ENCODE data around the gene HSD17B12. TPM values are rescaled to one million over a fixed set of nuclear protein-coding genes. Genes with fewer than 3 reads are reported as not detected.

HSD17B12 gene
- total and polyA plus RNA-seq, 7 experiments from 2014 or later: 20.3 to 39.5 (median 24.7) TPM

DNA sequence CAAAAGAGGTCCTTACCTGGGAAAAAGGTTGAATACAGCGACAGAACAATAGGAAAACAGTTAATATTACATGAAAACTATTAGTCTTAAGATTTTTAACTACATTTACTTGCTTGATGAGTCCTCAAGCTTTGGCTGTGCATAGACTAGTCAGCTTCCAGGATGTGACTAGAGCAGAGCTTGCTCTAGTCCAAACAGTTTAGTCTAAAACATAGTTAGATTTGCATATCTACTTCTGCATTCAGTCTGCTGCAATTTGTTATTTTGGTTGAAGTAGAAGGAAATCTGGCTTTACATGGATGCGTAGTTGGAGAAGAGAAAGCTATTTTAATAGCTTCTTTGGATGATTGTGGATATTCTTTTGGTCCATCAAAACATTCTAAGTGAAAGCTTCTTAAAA is 104.8 kb downstream of the HSD17B12 start:
- Mint-ChIP-seq H3K36me3 (peaks cover 10 to 62% (median 37%) of the 10 kb centered on the region in 5 donors), H3K27me3 (no peaks in the 10 kb centered on the region), H3K4me3 (no peak overlapping the region), H3K4me1 (peaks cover 0 to 9% (median 4%) of the 10 kb centered on the region in 7 donors), H3K27ac (no peak overlapping the region), H3K9me3 (peaks cover 0 to 36% (median 20%) of the 10 kb centered on the region in 11 donors)
- ATAC-seq (no peak), DNase-seq (no peak)
- Histone ChIP-seq H3K27me3 (ENCODE audit: control insufficient read depth in 2 of 2, insufficient read depth in 2 of 2, low read length in 2 of 2) (no peaks in the 10 kb centered on the region), H3K4me3 (ENCODE audit: low read length) (no peak overlapping the region), H3K4me1 (ENCODE audit: control insufficient read depth in 2 of 2, insufficient read depth in 2 of 2, low read length in 2 of 2) (no peaks in the 10 kb centered on the region), H3K36me3 (ENCODE audit: control insufficient read depth in 2 of 3, insufficient read depth in 3 of 3, low read length in 3 of 3) (no peaks in the 10 kb centered on the region), H3K27ac (ENCODE audit: low read depth, low read length) (no peak overlapping the region), H3K9me3 (ENCODE audit: control insufficient read depth in 2 of 3, low read length in 3 of 3) (peaks cover 0 to 10% (median 0%) of the 10 kb centered on the region in 3 experiments)
- ChIA-PET POLR2A (no interaction called here), CTCF (no interaction called here)
- intact Hi-C loops (cut with micrococcal nuclease): no loop called here

DNA sequence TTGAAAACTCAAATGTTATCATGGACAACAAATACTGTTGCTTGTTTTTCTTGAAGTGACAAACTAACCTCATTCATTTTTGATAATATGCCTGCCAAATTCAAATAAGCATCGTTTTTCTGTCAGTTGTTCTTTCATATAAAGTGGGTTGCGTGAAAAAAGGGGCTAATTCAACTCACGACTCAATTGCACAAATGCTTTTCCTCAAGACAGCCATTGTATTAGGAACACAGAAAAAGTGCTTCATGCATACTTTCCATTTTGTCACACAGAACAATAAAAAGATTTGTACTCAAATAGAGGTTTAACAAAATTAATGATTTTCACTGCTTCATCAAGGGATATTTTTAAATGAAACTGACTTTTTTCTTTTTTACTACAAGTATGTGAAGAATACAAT is 105.5 kb downstream of the HSD17B12 start:
- Mint-ChIP-seq H3K27me3 (no peaks in the 10 kb centered on the region), H3K4me1 (peaks cover 0 to 9% (median 4%) of the 10 kb centered on the region in 7 donors), H3K9me3 (peaks cover 0 to 34% (median 19%) of the 10 kb centered on the region in 11 donors), H3K4me3 (no peak overlapping the region), H3K36me3 (peaks cover 10 to 63% (median 38%) of the 10 kb centered on the region in 5 donors), H3K27ac (no peak overlapping the region)
- Histone ChIP-seq H3K27me3 (ENCODE audit: control insufficient read depth in 2 of 2, insufficient read depth in 2 of 2, low read length in 2 of 2) (no peaks in the 10 kb centered on the region), H3K27ac (ENCODE audit: low read depth, low read length) (no peak overlapping the region), H3K4me3 (ENCODE audit: low read length) (no peak overlapping the region), H3K36me3 (ENCODE audit: control insufficient read depth in 2 of 3, insufficient read depth in 3 of 3, low read length in 3 of 3) (no peaks in the 10 kb centered on the region), H3K4me1 (ENCODE audit: control insufficient read depth in 2 of 2, insufficient read depth in 2 of 2, low read length in 2 of 2) (no peaks in the 10 kb centered on the region), H3K9me3 (ENCODE audit: control insufficient read depth in 2 of 3, low read length in 3 of 3) (peaks cover 0 to 10% (median 0%) of the 10 kb centered on the region in 3 experiments)
- no peak for ATAC-seq
- ChIA-PET POLR2A (no interaction called here), CTCF (no interaction called here)
- DNase-seq: no peak
- intact Hi-C loops (cut with micrococcal nuclease): no loop called here

DNA sequence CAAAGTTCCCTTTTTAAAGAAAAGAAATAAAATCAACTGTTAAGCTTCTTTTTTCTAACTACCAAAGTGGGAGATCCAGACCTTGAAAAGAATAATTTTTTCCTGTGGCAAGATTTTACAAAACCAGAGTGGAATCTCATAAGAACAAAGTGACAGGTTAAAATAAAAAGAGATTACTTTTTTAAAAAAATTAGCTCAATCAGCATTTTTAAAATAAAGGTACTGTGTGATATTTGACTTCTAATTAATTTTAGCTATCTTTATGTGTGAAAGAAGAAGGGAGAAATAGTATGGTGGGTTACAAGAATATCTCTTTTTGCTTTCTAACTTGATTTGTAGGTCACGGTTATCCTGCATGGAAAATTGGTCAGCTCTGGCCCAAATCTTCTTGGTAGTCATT is 107.3 kb downstream of the HSD17B12 start:
- H3K27ac ChIP-seq (ENCODE audit: low read depth, low read length): no peak overlapping the region
- no peak overlapping the region for H3K27ac Mint-ChIP-seq

DNA sequence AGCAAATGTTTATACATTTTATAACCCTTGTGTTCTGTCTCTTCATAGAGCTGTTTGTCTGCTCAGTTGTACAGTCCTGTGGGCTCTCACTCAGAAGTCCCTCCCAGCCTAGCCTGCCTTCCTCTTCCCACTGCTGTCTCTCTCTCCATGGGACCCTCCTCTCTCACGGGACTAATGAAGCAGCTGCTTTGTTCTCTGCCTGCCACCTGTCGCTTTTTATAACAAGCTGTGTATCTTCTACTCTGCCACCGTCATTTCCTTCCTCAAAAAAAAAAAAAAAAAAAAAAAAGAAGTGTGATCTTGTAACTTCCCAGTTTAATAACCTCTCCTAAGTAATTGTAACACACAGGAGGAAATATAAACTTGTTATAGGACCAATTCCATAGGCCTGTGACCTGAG is 107.9 kb downstream of the HSD17B12 start:
- Mint-ChIP-seq H3K4me1 (peaks cover 0 to 10% (median 4%) of the 10 kb centered on the region in 7 donors), H3K4me3 (peak overlapping the region in 1 of 10 donors; percentile 21), H3K27ac (peak overlapping the region in 1 of 9 donors; percentile 74), H3K27me3 (no peaks in the 10 kb centered on the region), H3K36me3 (peaks cover 10 to 58% (median 44%) of the 10 kb centered on the region in 5 donors), H3K9me3 (peaks cover 0 to 22% (median 16%) of the 10 kb centered on the region in 11 donors)
- Histone ChIP-seq H3K9me3 (ENCODE audit: control insufficient read depth in 2 of 3, low read length in 3 of 3) (peaks cover 0 to 10% (median 0%) of the 10 kb centered on the region in 3 experiments), H3K4me3 (ENCODE audit: low read length) (no peak overlapping the region), H3K36me3 (ENCODE audit: control insufficient read depth in 2 of 3, insufficient read depth in 3 of 3, low read length in 3 of 3) (no peaks in the 10 kb centered on the region), H3K27me3 (ENCODE audit: control insufficient read depth in 2 of 2, insufficient read depth in 2 of 2, low read length in 2 of 2) (no peaks in the 10 kb centered on the region), H3K27ac (ENCODE audit: low read depth, low read length) (no peak overlapping the region), H3K4me1 (ENCODE audit: control insufficient read depth in 2 of 2, insufficient read depth in 2 of 2, low read length in 2 of 2) (no peaks in the 10 kb centered on the region)
- ATAC-seq (peak; percentile 82), DNase-seq (peak in 1 of 9 donors; percentile 5)
- CTCF ChIA-PET: interaction anchor here (0.7 kb wide), 1 partner anchor 67 kb away, joined by 3 read pairs; no protein-coding TSS in a partner anchor
- intact Hi-C loops (cut with micrococcal nuclease): no loop called here
- POLR2A ChIA-PET: no interaction called here

More for the DNA sequence above, 107.3 kb downstream of the HSD17B12 start:
- CTCF ChIA-PET: interaction anchor here (0.7 kb wide), 1 partner anchor 66 kb away, joined by 3 read pairs; no protein-coding TSS in a partner anchor
- no peaks in the 10 kb centered on the region for H3K27me3 ChIP-seq (ENCODE audit: control insufficient read depth in 2 of 2, insufficient read depth in 2 of 2, low read length in 2 of 2)
- ATAC-seq: no peak
- Mint-ChIP-seq H3K9me3 (peaks cover 0 to 25% (median 17%) of the 10 kb centered on the region in 11 donors), H3K4me1 (peaks cover 0 to 9% (median 4%) of the 10 kb centered on the region in 7 donors), H3K4me3 (no peak overlapping the region), H3K36me3 (peaks cover 10 to 61% (median 41%) of the 10 kb centered on the region in 5 donors), H3K27me3 (no peaks in the 10 kb centered on the region)
- peaks cover 0 to 10% (median 0%) of the 10 kb centered on the region in 3 experiments for H3K9me3 ChIP-seq (ENCODE audit: control insufficient read depth in 2 of 3, low read length in 3 of 3)
- POLR2A ChIA-PET: no interaction called here
- no peaks in the 10 kb centered on the region for H3K4me1 ChIP-seq (ENCODE audit: control insufficient read depth in 2 of 2, insufficient read depth in 2 of 2, low read length in 2 of 2)
- no peaks in the 10 kb centered on the region for H3K36me3 ChIP-seq (ENCODE audit: control insufficient read depth in 2 of 3, insufficient read depth in 3 of 3, low read length in 3 of 3)
- H3K4me3 ChIP-seq (ENCODE audit: low read length): no peak overlapping the region
- no peak for DNase-seq
- intact Hi-C loops (cut with micrococcal nuclease): no loop called here

DNA sequence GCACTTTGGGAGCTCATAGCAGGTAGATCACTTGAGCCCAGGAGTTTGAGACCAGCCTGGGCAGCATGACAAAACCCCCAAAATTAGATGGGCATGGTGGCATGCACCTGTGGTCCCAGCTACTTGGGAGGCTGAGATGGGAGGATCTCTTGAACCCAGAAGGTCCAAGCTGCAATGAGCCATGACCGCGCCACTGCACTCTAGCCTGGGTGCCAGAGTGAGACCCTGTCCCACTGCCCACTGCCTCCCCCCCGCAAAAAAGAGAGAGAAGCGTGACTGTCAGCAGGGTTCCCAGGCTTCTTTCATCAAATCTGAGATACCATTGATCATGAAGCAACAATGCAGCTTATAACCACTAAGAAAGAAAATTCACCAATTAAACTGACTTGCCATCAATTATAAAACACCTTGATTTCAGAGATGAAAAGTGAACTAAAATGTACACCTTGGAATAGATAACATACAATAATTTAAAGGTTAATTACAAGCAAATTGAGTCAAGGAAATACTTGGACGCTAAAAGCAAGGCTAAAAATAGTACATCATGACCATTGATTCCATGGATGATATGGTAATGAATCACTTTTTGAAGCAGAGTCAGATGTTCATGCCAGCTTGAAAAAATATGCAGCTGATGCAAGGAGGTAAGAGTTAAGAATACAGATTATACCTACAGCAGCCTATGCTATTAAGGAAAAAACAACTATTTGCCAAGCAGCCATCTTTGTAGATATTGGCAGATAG is 109.3 kb downstream of the HSD17B12 start:
- CTCF ChIA-PET: no interaction called here
- Histone ChIP-seq H3K4me1 (ENCODE audit: control insufficient read depth in 2 of 2, insufficient read depth in 2 of 2, low read length in 2 of 2) (no peaks in the 10 kb centered on the region), H3K27ac (ENCODE audit: low read depth, low read length) (no peak overlapping the region), H3K4me3 (ENCODE audit: low read length) (no peak overlapping the region), H3K27me3 (ENCODE audit: control insufficient read depth in 2 of 2, insufficient read depth in 2 of 2, low read length in 2 of 2) (no peaks in the 10 kb centered on the region), H3K36me3 (ENCODE audit: control insufficient read depth in 2 of 3, insufficient read depth in 3 of 3, low read length in 3 of 3) (no peaks in the 10 kb centered on the region), H3K9me3 (ENCODE audit: control insufficient read depth in 2 of 3, low read length in 3 of 3) (peaks cover 0 to 3% (median 0%) of the 10 kb centered on the region in 3 experiments)
- peaks cover 0 to 10% (median 4%) of the 10 kb centered on the region in 7 donors for H3K4me1 Mint-ChIP-seq
- POLR2A ChIA-PET: no interaction called here
- H3K27me3 Mint-ChIP-seq: no peaks in the 10 kb centered on the region
- intact Hi-C loops (cut with micrococcal nuclease): no loop called here
- H3K9me3 Mint-ChIP-seq: peaks cover 0 to 13% (median 3%) of the 10 kb centered on the region in 11 donors
- H3K27ac Mint-ChIP-seq: no peak overlapping the region
- H3K4me3 Mint-ChIP-seq: no peak overlapping the region
- H3K36me3 Mint-ChIP-seq: peaks cover 9 to 55% (median 45%) of the 10 kb centered on the region in 5 donors
- no peak for ATAC-seq
- no peak for DNase-seq

DNA sequence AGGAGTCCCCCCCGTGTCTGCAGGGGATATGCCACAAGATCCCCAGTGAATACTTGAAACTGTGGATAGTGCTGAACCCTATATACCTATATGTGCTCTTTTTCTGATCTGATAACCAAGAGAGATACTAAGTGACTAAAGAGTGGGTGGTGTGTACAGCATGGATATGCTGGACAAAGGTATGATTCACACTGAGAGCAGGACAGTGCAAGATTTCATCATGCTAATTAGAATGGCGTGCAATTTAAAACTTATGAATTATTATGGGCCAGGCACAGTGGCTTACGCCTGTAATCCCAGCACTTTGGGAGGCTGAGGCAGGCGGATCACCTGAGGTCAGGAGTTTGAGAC is 109.9 kb downstream of the HSD17B12 start:
- H3K27ac Mint-ChIP-seq: no peak overlapping the region
- no peak for ATAC-seq
- H3K27ac ChIP-seq (ENCODE audit: low read depth, low read length): no peak overlapping the region
- H3K4me1 Mint-ChIP-seq: peaks cover 0 to 10% (median 4%) of the 10 kb centered on the region in 7 donors
- ChIA-PET CTCF (no interaction called here), POLR2A (no interaction called here)
- H3K4me1 ChIP-seq (ENCODE audit: control insufficient read depth in 2 of 2, insufficient read depth in 2 of 2, low read length in 2 of 2): no peaks in the 10 kb centered on the region
- H3K36me3 Mint-ChIP-seq: peaks cover 7 to 56% (median 47%) of the 10 kb centered on the region in 5 donors
- H3K4me3 Mint-ChIP-seq: no peak overlapping the region
- no peaks in the 10 kb centered on the region for H3K27me3 ChIP-seq (ENCODE audit: control insufficient read depth in 2 of 2, insufficient read depth in 2 of 2, low read length in 2 of 2)
- no peak for DNase-seq
- H3K9me3 ChIP-seq (ENCODE audit: control insufficient read depth in 2 of 3, low read length in 3 of 3): no peaks in the 10 kb centered on the region
- H3K27me3 Mint-ChIP-seq: no peaks in the 10 kb centered on the region
- intact Hi-C loops (cut with micrococcal nuclease): no loop called here
- no peak overlapping the region for H3K4me3 ChIP-seq (ENCODE audit: low read length)
- H3K9me3 Mint-ChIP-seq: peaks cover 0 to 10% (median 0%) of the 10 kb centered on the region in 11 donors
- no peaks in the 10 kb centered on the region for H3K36me3 ChIP-seq (ENCODE audit: control insufficient read depth in 2 of 3, insufficient read depth in 3 of 3, low read length in 3 of 3)

DNA sequence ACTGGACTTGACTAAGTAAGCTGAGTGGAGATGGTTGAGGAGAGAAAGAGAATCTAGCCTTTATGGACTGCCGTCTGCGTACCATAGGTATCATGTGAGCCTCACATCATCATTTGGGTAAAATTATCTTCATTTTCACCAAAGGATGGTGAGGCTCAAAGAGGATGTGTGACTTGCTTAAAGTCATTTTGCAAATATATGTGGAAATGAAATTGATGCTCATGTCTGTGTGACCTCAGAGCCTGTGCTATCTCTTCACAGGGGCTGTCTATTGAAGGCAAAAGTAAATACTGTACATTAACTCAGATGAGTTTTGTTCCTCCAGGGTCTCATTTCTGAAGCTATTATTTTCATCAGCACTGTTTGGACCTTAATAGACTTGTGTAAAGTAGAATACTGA is 116.8 kb downstream of the HSD17B12 start:
- no peaks in the 10 kb centered on the region for H3K4me1 ChIP-seq (ENCODE audit: control insufficient read depth in 2 of 2, insufficient read depth in 2 of 2, low read length in 2 of 2)
- H3K27ac ChIP-seq (ENCODE audit: low read depth, low read length): no peak overlapping the region
- no peaks in the 10 kb centered on the region for H3K9me3 ChIP-seq (ENCODE audit: control insufficient read depth in 2 of 3, low read length in 3 of 3)
- H3K4me1 Mint-ChIP-seq: peaks cover 0 to 1% (median 0%) of the 10 kb centered on the region in 7 donors
- peaks cover 9 to 67% (median 56%) of the 10 kb centered on the region in 5 donors for H3K36me3 Mint-ChIP-seq
- H3K27ac Mint-ChIP-seq: no peak overlapping the region
- no peaks in the 10 kb centered on the region for H3K27me3 ChIP-seq (ENCODE audit: control insufficient read depth in 2 of 2, insufficient read depth in 2 of 2, low read length in 2 of 2)
- no peak overlapping the region for H3K4me3 Mint-ChIP-seq
- CTCF ChIA-PET: no interaction called here
- H3K4me3 ChIP-seq (ENCODE audit: low read length): no peak overlapping the region
- no peaks in the 10 kb centered on the region for H3K9me3 Mint-ChIP-seq
- DNase-seq (no peak), ATAC-seq (no peak)
- H3K27me3 Mint-ChIP-seq: no peaks in the 10 kb centered on the region
- H3K36me3 ChIP-seq (ENCODE audit: control insufficient read depth in 2 of 3, insufficient read depth in 3 of 3, low read length in 3 of 3): no peaks in the 10 kb centered on the region
- intact Hi-C loops (cut with micrococcal nuclease): no loop called here
- POLR2A ChIA-PET: no interaction called here
